Measurements from ENCODE around the gene PDZRN3.

DNA sequence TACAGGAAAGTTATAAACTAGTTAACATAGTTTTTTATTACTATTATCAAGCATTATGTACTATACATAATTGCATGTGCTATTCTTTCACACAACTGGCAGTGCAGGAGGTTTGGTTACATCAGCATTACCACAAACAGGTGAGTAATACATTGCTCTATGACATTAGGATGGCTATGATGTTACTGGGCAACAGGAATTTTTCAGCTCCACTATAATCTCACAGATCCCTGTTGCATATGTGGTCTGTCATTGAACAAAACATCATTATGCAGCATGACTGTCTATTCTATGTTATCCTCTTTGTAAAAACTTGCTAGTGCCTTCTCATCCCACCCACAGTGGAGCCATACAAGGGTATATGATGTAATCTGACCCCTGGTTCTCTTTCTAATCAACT, 36.5 kb upstream of the PDZRN3 start:
- TF ChIP-seq, protein P1, sequence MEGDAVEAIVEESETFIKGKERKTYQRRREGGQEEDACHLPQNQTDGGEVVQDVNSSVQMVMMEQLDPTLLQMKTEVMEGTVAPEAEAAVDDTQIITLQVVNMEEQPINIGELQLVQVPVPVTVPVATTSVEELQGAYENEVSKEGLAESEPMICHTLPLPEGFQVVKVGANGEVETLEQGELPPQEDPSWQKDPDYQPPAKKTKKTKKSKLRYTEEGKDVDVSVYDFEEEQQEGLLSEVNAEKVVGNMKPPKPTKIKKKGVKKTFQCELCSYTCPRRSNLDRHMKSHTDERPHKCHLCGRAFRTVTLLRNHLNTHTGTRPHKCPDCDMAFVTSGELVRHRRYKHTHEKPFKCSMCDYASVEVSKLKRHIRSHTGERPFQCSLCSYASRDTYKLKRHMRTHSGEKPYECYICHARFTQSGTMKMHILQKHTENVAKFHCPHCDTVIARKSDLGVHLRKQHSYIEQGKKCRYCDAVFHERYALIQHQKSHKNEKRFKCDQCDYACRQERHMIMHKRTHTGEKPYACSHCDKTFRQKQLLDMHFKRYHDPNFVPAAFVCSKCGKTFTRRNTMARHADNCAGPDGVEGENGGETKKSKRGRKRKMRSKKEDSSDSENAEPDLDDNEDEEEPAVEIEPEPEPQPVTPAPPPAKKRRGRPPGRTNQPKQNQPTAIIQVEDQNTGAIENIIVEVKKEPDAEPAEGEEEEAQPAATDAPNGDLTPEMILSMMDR (IDR thresholded peaks at IDR 0.05; ENCODE audit: extremely low read depth in 1 of 2, insufficient read depth in 1 of 2, low read depth in 1 of 2, low read length in 2 of 2), result no peak
- no peak for TF ChIP-seq POLR2A (IDR thresholded peaks at IDR 0.05; ENCODE audit: low read depth, low read length)
- TF ChIP-seq POLR2AphosphoS5 (IDR thresholded peaks at IDR 0.05; ENCODE audit: insufficient read depth, low read depth, low read length), result no peak
